MM.1S (cell line): ENCODE data around the gene APOB.
"Not testable (repeated sequence)": the region's sequence is repeated elsewhere in the genome, so short reads cannot be mapped to it uniquely, and the experiment has no call there.

ENCODE experiments used
- DNase-seq: peaks from one replicate; pipeline ENCODE4 v3.0.0-alpha.2; 2015
- H2AFZ ChIP-seq: fragments of 300-600 bp; sonication (generic); 2 replicates; pipeline ENCODE4 v1.6.0; 2016; ENCODE audit warnings: antibody characterized with exemption, low read length
- H3F3A ChIP-seq: fragments of 300-600 bp; sonication (generic); 2 replicates; pipeline ENCODE4 v1.6.1; 2016; ENCODE audit warnings: mild to moderate bottlenecking, antibody characterized with exemption, low read length, moderate library complexity, mixed read lengths; ENCODE audit not compliant: insufficient read depth
- H3K27ac ChIP-seq: fragments of 300-600 bp; sonication (generic); 2 replicates; pipeline ENCODE4 v1.5.1; 2016; ENCODE audit warnings: mild to moderate bottlenecking, low read length
- H3K27me3 ChIP-seq: fragments of 300-600 bp; sonication (generic); replicated peaks from 2 replicates; pipeline ENCODE4 v1.6.0; 2016; ENCODE audit warnings: low read length; ENCODE audit not compliant: insufficient read depth
- H3K36me3 ChIP-seq: fragments of 300-600 bp; sonication (generic); replicated peaks from 2 replicates; pipeline ENCODE4 v1.6.1; 2016; ENCODE audit warnings: mild to moderate bottlenecking, low read length, mixed read lengths; ENCODE audit not compliant: insufficient read depth
- H3K4me1 ChIP-seq: fragments of 300-600 bp; sonication (generic); 2 replicates; pipeline ENCODE4 v1.6.1; 2016; ENCODE audit warnings: low read length, mixed read lengths
- H3K4me2 ChIP-seq: fragments of 300-600 bp; sonication (generic); 2 replicates; pipeline ENCODE4 v1.6.0; 2016; ENCODE audit warnings: low read depth, low read length
- H3K4me3 ChIP-seq: fragments of 300-600 bp; sonication (generic); 2 replicates; pipeline ENCODE4 v1.5.1; 2016; ENCODE audit warnings: low read length, mixed read lengths
- H3K79me2 ChIP-seq: fragments of 300-600 bp; sonication (generic); 2 replicates; pipeline ENCODE4 v1.6.1; 2016; ENCODE audit warnings: mixed run types, low read length, mixed read lengths
- H3K9ac ChIP-seq: fragments of 300-600 bp; sonication (generic); 2 replicates; pipeline ENCODE4 v1.6.1; 2016; ENCODE audit warnings: low read length, mixed read lengths
- H3K9me2 ChIP-seq: fragments of 300-600 bp; sonication (generic); replicated peaks from 2 replicates; pipeline ENCODE4 v1.6.1; 2016; ENCODE audit warnings: mild to moderate bottlenecking, low read length, mixed read lengths; ENCODE audit not compliant: insufficient read depth
- H3K9me3 ChIP-seq: fragments of 300-600 bp; sonication (generic); replicated peaks from 2 replicates; pipeline ENCODE4 v1.6.1; 2016; ENCODE audit warnings: mild to moderate bottlenecking, low read length, mixed read lengths; ENCODE audit not compliant: insufficient read depth
- H4K20me1 ChIP-seq: fragments of 300-600 bp; sonication (generic); 2 replicates; pipeline ENCODE4 v1.6.1; 2016; ENCODE audit warnings: mild to moderate bottlenecking, low read length, moderate library complexity, mixed read lengths; ENCODE audit not compliant: insufficient read depth
- EZH2 ChIP-seq: fragments of 300-600 bp; sonication (generic); optimal IDR thresholded peaks from 2 replicates; pipeline ENCODE3; 2017; ENCODE audit warnings: low read depth, mild to moderate bottlenecking, antibody characterized with exemption, low read length, mixed read lengths
- EZH2phosphoT487 ChIP-seq: fragments of 300-600 bp; sonication (generic); IDR thresholded peaks from 2 replicates; pipeline ENCODE4 v1.6.1; 2018; ENCODE audit warnings: antibody characterized with exemption, low read length
- TF ChIP-seq, protein P1 (sequence below): fragments of 300-600 bp; sonication (generic); IDR thresholded peaks from 2 replicates; pipeline ENCODE4 v1.5.1; 2016; ENCODE audit warnings: antibody characterized with exemption, low read length, mixed read lengths

Gene APOB

DNA sequence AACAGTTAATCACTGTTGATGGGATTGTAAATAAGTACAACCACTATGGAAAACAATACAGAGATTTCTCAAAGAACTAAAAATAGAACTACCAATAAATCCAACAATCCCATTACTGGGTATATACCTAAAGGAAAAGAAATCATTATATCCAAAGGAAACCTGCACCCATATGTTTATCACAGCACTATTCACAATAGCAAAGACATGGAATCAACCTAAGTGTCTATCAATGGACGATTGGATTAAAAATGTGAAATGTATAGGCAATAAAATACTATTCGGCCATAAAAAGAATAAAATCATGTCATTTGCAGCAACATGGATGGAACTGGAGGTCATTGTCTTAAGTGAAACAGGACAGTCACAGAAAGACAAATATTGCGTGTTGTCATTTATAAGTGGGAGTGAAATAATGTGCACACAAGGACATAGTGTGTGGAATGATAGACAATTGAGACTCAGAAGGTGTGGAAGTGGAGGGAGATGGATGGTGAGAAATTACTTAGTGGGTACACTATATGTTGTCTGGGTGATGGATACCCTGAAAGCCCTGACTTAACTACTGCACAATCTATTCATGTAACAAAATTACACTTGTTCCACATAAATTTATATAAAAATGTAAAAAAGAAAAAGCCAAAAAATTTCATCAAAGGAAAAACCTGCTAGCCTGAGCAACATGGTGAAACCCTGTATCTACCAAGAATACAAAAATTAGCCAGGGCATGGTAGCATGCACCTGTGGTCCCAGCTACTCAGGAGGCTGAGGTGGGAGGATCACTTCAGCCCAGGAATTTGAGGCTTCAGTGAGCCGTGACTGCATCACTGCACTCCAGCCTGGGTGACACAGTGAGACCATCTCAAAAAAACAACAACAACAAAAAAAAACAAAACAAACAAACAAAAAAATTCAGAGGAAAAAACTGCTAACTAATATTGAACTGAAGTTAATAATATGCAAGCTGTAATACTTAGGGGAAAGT is 12.6 kb downstream of the APOB start:
- Histone ChIP-seq H3K27ac (no peak overlapping the region), H3K9ac (no peak overlapping the region), H3F3A (no peaks in the 10 kb centered on the region), H3K36me3 (no peaks in the 10 kb centered on the region), H3K4me3 (no peak overlapping the region), H3K9me2 (no peaks in the 10 kb centered on the region), H3K4me1 (no peaks in the 10 kb centered on the region), H2AFZ (no peak overlapping the region), H3K4me2 (no peak overlapping the region), H4K20me1 (no peaks in the 10 kb centered on the region), H3K27me3 (no peaks in the 10 kb centered on the region), H3K9me3 (no peaks in the 10 kb centered on the region), H3K79me2 (no peaks in the 10 kb centered on the region)
- TF ChIP-seq EZH2phosphoT487 (no peak), EZH2 (no peak)
- TF ChIP-seq, protein P1, sequence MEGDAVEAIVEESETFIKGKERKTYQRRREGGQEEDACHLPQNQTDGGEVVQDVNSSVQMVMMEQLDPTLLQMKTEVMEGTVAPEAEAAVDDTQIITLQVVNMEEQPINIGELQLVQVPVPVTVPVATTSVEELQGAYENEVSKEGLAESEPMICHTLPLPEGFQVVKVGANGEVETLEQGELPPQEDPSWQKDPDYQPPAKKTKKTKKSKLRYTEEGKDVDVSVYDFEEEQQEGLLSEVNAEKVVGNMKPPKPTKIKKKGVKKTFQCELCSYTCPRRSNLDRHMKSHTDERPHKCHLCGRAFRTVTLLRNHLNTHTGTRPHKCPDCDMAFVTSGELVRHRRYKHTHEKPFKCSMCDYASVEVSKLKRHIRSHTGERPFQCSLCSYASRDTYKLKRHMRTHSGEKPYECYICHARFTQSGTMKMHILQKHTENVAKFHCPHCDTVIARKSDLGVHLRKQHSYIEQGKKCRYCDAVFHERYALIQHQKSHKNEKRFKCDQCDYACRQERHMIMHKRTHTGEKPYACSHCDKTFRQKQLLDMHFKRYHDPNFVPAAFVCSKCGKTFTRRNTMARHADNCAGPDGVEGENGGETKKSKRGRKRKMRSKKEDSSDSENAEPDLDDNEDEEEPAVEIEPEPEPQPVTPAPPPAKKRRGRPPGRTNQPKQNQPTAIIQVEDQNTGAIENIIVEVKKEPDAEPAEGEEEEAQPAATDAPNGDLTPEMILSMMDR, result no peak
- no peak for DNase-seq

DNA sequence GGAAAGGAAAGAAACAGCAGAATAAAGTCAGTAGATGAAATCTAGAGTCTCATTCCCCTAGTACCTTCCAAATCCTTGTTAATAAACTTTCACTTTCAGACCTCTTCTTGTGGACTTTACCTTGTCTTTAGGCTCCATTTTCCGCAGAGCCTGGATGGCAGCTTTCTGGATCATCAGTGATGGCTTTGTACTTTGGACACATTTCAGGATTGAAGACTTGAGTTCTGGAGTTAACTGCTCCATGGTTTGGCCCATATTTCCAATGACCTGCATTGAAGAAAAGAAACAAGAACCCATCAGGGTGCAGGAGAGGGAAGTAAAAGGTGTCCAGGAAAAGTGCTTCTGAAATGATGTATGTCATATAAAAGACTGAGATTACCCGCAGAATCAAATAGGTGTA is 14.4 kb downstream of the APOB start:
- no peaks in the 10 kb centered on the region for H3F3A ChIP-seq
- H3K4me2 ChIP-seq, result no peak overlapping the region
- TF ChIP-seq, protein P1, result no peak
- no peak for TF ChIP-seq EZH2phosphoT487
- no peak for TF ChIP-seq EZH2
- no peak for DNase-seq
- H3K36me3 ChIP-seq, result no peaks in the 10 kb centered on the region
- H3K9ac ChIP-seq, result no peak overlapping the region
- H3K9me2 ChIP-seq, result no peaks in the 10 kb centered on the region
- H2AFZ ChIP-seq, result no peak overlapping the region
- H3K9me3 ChIP-seq, result no peaks in the 10 kb centered on the region
- H3K27ac ChIP-seq, result no peak overlapping the region
- no peaks in the 10 kb centered on the region for H3K4me1 ChIP-seq
- no peaks in the 10 kb centered on the region for H3K79me2 ChIP-seq
- H3K4me3 ChIP-seq, result no peak overlapping the region
- no peaks in the 10 kb centered on the region for H4K20me1 ChIP-seq
- H3K27me3 ChIP-seq, result no peaks in the 10 kb centered on the region

DNA sequence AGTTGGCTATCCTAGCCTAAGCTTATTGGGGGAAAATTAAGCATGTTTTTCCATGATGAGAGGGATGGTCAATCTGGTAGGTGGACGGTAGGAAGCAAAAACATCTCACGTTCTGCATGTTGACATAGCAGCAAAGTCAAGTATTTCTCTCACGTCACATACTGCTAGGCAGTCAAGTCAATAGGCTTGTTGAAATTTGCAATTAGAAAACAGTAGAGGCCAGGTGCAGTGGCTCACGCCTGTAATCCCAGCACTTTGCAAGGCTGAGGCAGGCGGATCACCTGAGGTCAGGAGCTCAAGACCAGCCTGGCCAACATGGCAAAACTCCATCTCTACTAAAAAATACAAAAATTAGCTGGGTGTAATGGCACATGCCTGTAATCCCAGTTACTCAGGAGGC is 14.9 kb downstream of the APOB start:
- H3K9me2 ChIP-seq, H3K4me1 ChIP-seq, DNase-seq, H3K27ac ChIP-seq, H3K79me2 ChIP-seq, H3K9me3 ChIP-seq, H3K4me2 ChIP-seq, H3K9ac ChIP-seq, H3K36me3 ChIP-seq, H2AFZ ChIP-seq, H3K27me3 ChIP-seq, H4K20me1 ChIP-seq, H3F3A ChIP-seq, H3K4me3 ChIP-seq: not testable (repeated sequence)
